Adipocyte (in vitro differentiated cells): ENCODE data around the gene TPRA1.
"Not testable (repeated sequence)": the region's sequence is repeated elsewhere in the genome, so short reads cannot be mapped to it uniquely, and the experiment has no call there.

Experiments used
- DNase-seq: peaks from one replicate; pipeline ENCODE4 v3.0.0-alpha.2; 2015; ENCODE audit warnings: low read depth
- H3K27me3 ChIP-seq: replicated peaks from 2 replicates; pipeline ENCODE4 v1.7.0; 2013; ENCODE audit warnings: mild to moderate bottlenecking, low read length, moderate library complexity; ENCODE audit not compliant: control insufficient read depth, insufficient read depth
- H3K36me3 ChIP-seq: 2 replicates; pipeline ENCODE4 v1.7.0; 2013; ENCODE audit warnings: low read length, mild to moderate bottlenecking, moderate library complexity; ENCODE audit not compliant: control insufficient read depth, insufficient read depth, severe bottlenecking
- H3K4me1 ChIP-seq: 2 replicates; pipeline ENCODE4 v1.7.0; 2013; ENCODE audit warnings: mild to moderate bottlenecking, low read length, moderate library complexity; ENCODE audit not compliant: control insufficient read depth, insufficient read depth
- H3K4me3 ChIP-seq: 2 replicates; pipeline ENCODE4 v1.7.0; 2013; ENCODE audit warnings: mild to moderate bottlenecking, low read length, moderate library complexity
- H3K9ac ChIP-seq: 2 replicates; pipeline ENCODE4 v1.7.0; 2013; ENCODE audit warnings: mild to moderate bottlenecking, low read length, moderate library complexity
- H3K9me3 ChIP-seq: 2 replicates; pipeline ENCODE4 v1.7.0; 2013; ENCODE audit warnings: mild to moderate bottlenecking, low read length, moderate library complexity; ENCODE audit not compliant: control insufficient read depth

Gene TPRA1

GRCh38 chr3:127531821-127532220 is 58.7 kb downstream of the TPRA1 start:
- DNase-seq: no peak
- H3K9me3 ChIP-seq: peaks cover 5% of the 10 kb centered on the region
- H3K4me3 ChIP-seq: no peak overlapping the region
- H3K9ac ChIP-seq: no peak overlapping the region
- no peaks in the 10 kb centered on the region for H3K36me3 ChIP-seq
- H3K4me1 ChIP-seq: no peaks in the 10 kb centered on the region
- peaks cover 43% of the 10 kb centered on the region for H3K27me3 ChIP-seq

- not testable (repeated sequence) for DNase-seq, H3K36me3 ChIP-seq, H3K4me1 ChIP-seq, H3K4me3 ChIP-seq, H3K9ac ChIP-seq, H3K9me3 ChIP-seq
- H3K27me3 ChIP-seq: peaks cover 43% of the 10 kb centered on the region
Measured at GRCh38 chr3:127530863-127531262, 59.7 kb downstream of the TPRA1 start.

- Histone ChIP-seq H3K9ac (no peak overlapping the region), H3K27me3 (peaks cover 40% of the 10 kb centered on the region), H3K4me1 (no peaks in the 10 kb centered on the region), H3K9me3 (peaks cover 5% of the 10 kb centered on the region), H3K36me3 (no peaks in the 10 kb centered on the region), H3K4me3 (no peak overlapping the region)
- DNase-seq: no peak
Measured at GRCh38 chr3:127529346-127530188, 61.0 kb downstream of the TPRA1 start.

GRCh38 chr3:127525373-127525772 is 65.2 kb downstream of the TPRA1 start:
- Histone ChIP-seq H3K9ac (no peak overlapping the region), H3K4me3 (no peak overlapping the region), H3K9me3 (peaks cover 22% of the 10 kb centered on the region), H3K36me3 (no peaks in the 10 kb centered on the region), H3K27me3 (peaks cover 47% of the 10 kb centered on the region), H3K4me1 (no peaks in the 10 kb centered on the region)
- no peak for DNase-seq

- H3K36me3 ChIP-seq: no peaks in the 10 kb centered on the region
- peaks cover 25% of the 10 kb centered on the region for H3K9me3 ChIP-seq
- DNase-seq: no peak
- no peaks in the 10 kb centered on the region for H3K4me1 ChIP-seq
- peaks cover 51% of the 10 kb centered on the region for H3K27me3 ChIP-seq
- H3K9ac ChIP-seq: no peak overlapping the region
- H3K4me3 ChIP-seq: no peak overlapping the region
Measured at GRCh38 chr3:127524296-127524896, 66.1 kb downstream of the TPRA1 start.
